ENCODE data around the gene CFAP68.

The CFAP68 gene

GRCh38 chr11:111846063-111846462, 33.3 kb upstream of the CFAP68 start:
- in situ Hi-C loops (cut with HindIII; ENCODE audit: low sequenced_read_pairs): no loop called here
- no peak for TF ChIP-seq CTCF (IDR thresholded peaks at IDR 0.05; ENCODE audit: low read depth, low read length)
- DNase-seq (ENCODE audit: low read depth, low spot score): peak; percentile 61
- H3K4me3 ChIP-seq (ENCODE audit: low read depth, low read length): no peak overlapping the region

GRCh38 chr11:111846636-111847035, 32.7 kb upstream of the CFAP68 start:
- in situ Hi-C loops (cut with HindIII; ENCODE audit: low sequenced_read_pairs): no loop called here
- TF ChIP-seq CTCF (IDR thresholded peaks at IDR 0.05; ENCODE audit: low read depth, low read length): no peak

GRCh38 chr11:111849631-111850030, 29.7 kb upstream of the CFAP68 start:
- no peak overlapping the region for H3K4me3 ChIP-seq (ENCODE audit: low read depth, low read length)
- in situ Hi-C loops (cut with HindIII; ENCODE audit: low sequenced_read_pairs): no loop called here
- TF ChIP-seq CTCF (IDR thresholded peaks at IDR 0.05; ENCODE audit: low read depth, low read length): no peak
- DNase-seq (ENCODE audit: low read depth, low spot score): no peak

More at GRCh38 chr11:111846636-111847035, 32.7 kb upstream of the CFAP68 start:
- H3K4me3 ChIP-seq (ENCODE audit: low read depth, low read length): no peak overlapping the region
- peak; percentile 62 for DNase-seq (ENCODE audit: low read depth, low spot score)

- TF ChIP-seq CTCF (IDR thresholded peaks at IDR 0.05; ENCODE audit: low read depth, low read length): no peak
- DNase-seq (ENCODE audit: low read depth, low spot score): no peak
- in situ Hi-C loops (cut with HindIII; ENCODE audit: low sequenced_read_pairs): no loop called here
- H3K4me3 ChIP-seq (ENCODE audit: low read depth, low read length): no peak overlapping the region
These were observed 28.3 kb upstream of the CFAP68 start for GRCh38 chr11:111851067-111851466.

GRCh38 chr11:111851636-111852035, 27.7 kb upstream of the CFAP68 start:
- no peak overlapping the region for H3K4me3 ChIP-seq (ENCODE audit: low read depth, low read length)
- peak; percentile 68 for TF ChIP-seq CTCF (IDR thresholded peaks at IDR 0.05; ENCODE audit: low read depth, low read length)
- DNase-seq (ENCODE audit: low read depth, low spot score): peak; percentile 33
- in situ Hi-C loops (cut with HindIII; ENCODE audit: low sequenced_read_pairs): no loop called here

- in situ Hi-C loops (cut with HindIII; ENCODE audit: low sequenced_read_pairs): no loop called here
- DNase-seq (ENCODE audit: low read depth, low spot score): no peak
- TF ChIP-seq CTCF (IDR thresholded peaks at IDR 0.05; ENCODE audit: low read depth, low read length): no peak
- no peak overlapping the region for H3K4me3 ChIP-seq (ENCODE audit: low read depth, low read length)
These were observed 27.2 kb upstream of the CFAP68 start for GRCh38 chr11:111852103-111852502.

- no peak for TF ChIP-seq CTCF (IDR thresholded peaks at IDR 0.05; ENCODE audit: low read depth, low read length)
- DNase-seq (ENCODE audit: low read depth, low spot score): no peak
- in situ Hi-C loops (cut with HindIII; ENCODE audit: low sequenced_read_pairs): no loop called here
- H3K4me3 ChIP-seq (ENCODE audit: low read depth, low read length): no peak overlapping the region
These were observed 23.8 kb upstream of the CFAP68 start for GRCh38 chr11:111855506-111855905.
